A549 (cell line): Measurements from ENCODE around the gene CBFB.

Experiments
- CTCF ChIP-seq: fragments of >200 bp; sonication (Bioruptor Twin); formaldehyde crosslinking; IDR thresholded peaks from 3 replicates; pipeline ENCODE4 v1.5.1; 2016
- EP300 ChIP-seq, 2 experiments: fragments of >200 bp; sonication (Bioruptor Twin); formaldehyde crosslinking; IDR thresholded peaks; 2 replicates in 1 of 2; 3 replicates in 1 of 2; pipeline ENCODE4 v1.6.1; 2016 to 2017
- FOSL2 ChIP-seq, 2 experiments: fragments of 450-650 bp in 1 of 2; fragments of >200 bp in 1 of 2; sonication (Bioruptor Twin) in 1 of 2; formaldehyde crosslinking; IDR thresholded peaks; 2 replicates each; pipeline versions ENCODE4 v1.5.0 to v1.6.1; 2016 to 2020; ENCODE audit warnings: mild to moderate bottlenecking in 1 of 2, moderate library complexity in 1 of 2
- HOXA7 ChIP-seq: fragments of 250-450 bp; sonication (Bioruptor Pico); IDR thresholded peaks from 2 replicates; pipeline ENCODE4 v1.5.0; 2020; ENCODE audit warnings: mild to moderate bottlenecking, moderate library complexity
- KDM5A ChIP-seq: fragments of 200-600 bp; sonication (generic); IDR thresholded peaks from 2 replicates; pipeline ENCODE4 v1.6.1; 2016; ENCODE audit warnings: antibody characterized with exemption, mild to moderate bottlenecking
- RAD21 ChIP-seq, 2 experiments: fragments of >200 bp in 1 of 2; sonication (Bioruptor Twin) in 1 of 2; formaldehyde crosslinking in 1 of 2; IDR thresholded peaks in 1 of 2; conservative IDR thresholded peaks in 1 of 2; 2 replicates in 1 of 2; 3 replicates in 1 of 2; pipeline ENCODE4 v1.6.1; 2012 to 2018; ENCODE audit warnings: inconsistent platforms in 1 of 2
- TF ChIP-seq, protein P1 (sequence below): fragments of 250-450 bp; sonication (Bioruptor Pico); IDR thresholded peaks from 2 replicates; pipeline ENCODE4 v1.5.0; 2020; ENCODE audit warnings: low read depth, mild to moderate bottlenecking, moderate library complexity
- TF ChIP-seq, protein P2 (sequence below): fragments of 150-350 bp; IDR thresholded peaks from 2 replicates; pipeline ENCODE4 v1.6.1; 2014; ENCODE audit warnings: low read depth, mild to moderate bottlenecking, low read length

DNA sequence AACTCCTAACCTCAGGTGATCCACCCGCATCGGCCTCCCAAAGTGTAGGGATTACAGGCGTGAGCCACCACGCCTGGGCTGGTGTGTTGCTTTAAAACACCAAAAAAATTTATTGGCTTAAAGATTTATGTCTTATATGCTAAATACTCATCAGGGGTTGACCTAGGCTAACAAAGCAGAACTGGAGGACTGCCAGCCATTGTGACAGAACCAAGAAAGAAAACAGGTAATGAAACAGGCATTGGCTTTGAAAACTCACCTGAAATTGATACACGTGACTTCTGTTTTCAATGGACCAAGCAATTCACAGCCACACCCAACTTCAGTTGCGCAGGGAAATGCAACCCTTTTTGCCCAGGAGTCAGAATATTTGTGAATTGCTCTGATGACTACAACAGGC, 75.9 kb downstream of the CBFB start:
- TF ChIP-seq CTCF (no peak), FOSL2 (IDR thresholded peaks at IDR 0.05) (no peak), FOSL2 (CRISPR knock-in tag; IDR thresholded peaks at IDR 0.05) (no peak), HOXA7 (CRISPR knock-in tag) (no peak), EP300 (IDR thresholded peaks at IDR 0.05) (no peak), RAD21 (conservative IDR thresholded peaks at IDR 0.05 in 1 of 2, IDR thresholded peaks at IDR 0.05 in 1 of 2) (no peak), KDM5A (no peak)
- TF ChIP-seq, protein P1, sequence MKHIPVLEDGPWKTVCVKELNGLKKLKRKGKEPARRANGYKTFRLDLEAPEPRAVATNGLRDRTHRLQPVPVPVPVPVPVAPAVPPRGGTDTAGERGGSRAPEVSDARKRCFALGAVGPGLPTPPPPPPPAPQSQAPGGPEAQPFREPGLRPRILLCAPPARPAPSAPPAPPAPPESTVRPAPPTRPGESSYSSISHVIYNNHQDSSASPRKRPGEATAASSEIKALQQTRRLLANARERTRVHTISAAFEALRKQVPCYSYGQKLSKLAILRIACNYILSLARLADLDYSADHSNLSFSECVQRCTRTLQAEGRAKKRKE (CRISPR knock-in tag), result no peak
- TF ChIP-seq, protein P2, sequence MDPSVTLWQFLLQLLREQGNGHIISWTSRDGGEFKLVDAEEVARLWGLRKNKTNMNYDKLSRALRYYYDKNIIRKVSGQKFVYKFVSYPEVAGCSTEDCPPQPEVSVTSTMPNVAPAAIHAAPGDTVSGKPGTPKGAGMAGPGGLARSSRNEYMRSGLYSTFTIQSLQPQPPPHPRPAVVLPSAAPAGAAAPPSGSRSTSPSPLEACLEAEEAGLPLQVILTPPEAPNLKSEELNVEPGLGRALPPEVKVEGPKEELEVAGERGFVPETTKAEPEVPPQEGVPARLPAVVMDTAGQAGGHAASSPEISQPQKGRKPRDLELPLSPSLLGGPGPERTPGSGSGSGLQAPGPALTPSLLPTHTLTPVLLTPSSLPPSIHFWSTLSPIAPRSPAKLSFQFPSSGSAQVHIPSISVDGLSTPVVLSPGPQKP, result no peak
